Cardiac muscle cell (in vitro differentiated cells and primary cell): Measurements from ENCODE around the gene TRMT2A. TPM values are rescaled to one million over a fixed set of nuclear protein-coding genes. Genes with fewer than 3 reads are reported as not detected.
A peak's percentile ranks its signal among the peaks of the same experiment; 100 is the strongest.

Experiments
- DNase-seq, 2 donors: peaks; one replicate each; pipeline versions ENCODE4 v3.0.0 to v3.0.0-alpha.2; 2010 to 2017; ENCODE audit warnings: low read depth in 1 of 2, low spot score in 1 of 2
- H3K27ac ChIP-seq: fragments of 200-600 bp; sonication (generic); 2 replicates; pipeline ENCODE4 v1.5.1; 2016
- H3K27me3 ChIP-seq: fragments of 200-600 bp; sonication (generic); 2 replicates; pipeline ENCODE4 v1.6.0; 2016; ENCODE audit warnings: control low read depth
- H3K36me3 ChIP-seq: fragments of 200-600 bp; sonication (generic); 2 replicates; pipeline ENCODE4 v1.5.1; 2016; ENCODE audit warnings: control low read depth
- H3K4me1 ChIP-seq: fragments of 200-600 bp; sonication (generic); 2 replicates; pipeline ENCODE4 v1.8.1; 2017; ENCODE audit warnings: low read depth, mild to moderate bottlenecking, mixed run types
- H3K4me3 ChIP-seq: fragments of 200-600 bp; sonication (generic); 2 replicates; pipeline ENCODE4 v1.5.1; 2016; ENCODE audit warnings: mild to moderate bottlenecking
- H3K9me3 ChIP-seq: fragments of 200-600 bp; sonication (generic); 2 replicates; pipeline ENCODE4 v1.5.1; 2017; ENCODE audit warnings: low read depth, mild to moderate bottlenecking, control low read depth
- polyA plus RNA-seq: library from polyadenylated mRNA; unstranded; fragments of >200 nt; fragmentation: Nextera tagmentation; extraction: Ambion mirVana; gene quantifications from 2 replicates; pipeline ENCODE4 v1.2.1, GENCODE V29; 2016
- total RNA-seq: library from RNA; depleted of rRNA; stranded (reverse); fragments of >200 nt; gene quantifications from 2 replicates; pipeline ENCODE4 v1.2.3, GENCODE V29; 2016
- TF ChIP-seq, protein P1 (sequence below): IDR thresholded peaks from 2 replicates; pipeline ENCODE4 v1.5.1; 2012; ENCODE audit warnings: low read depth, mild to moderate bottlenecking, low read length

Gene TRMT2A
- total and polyA plus RNA-seq, 2 experiments from 2014 or later, result 71.9 to 77.7 TPM

- no peak for DNase-seq
- H3K27ac ChIP-seq, result peak overlapping the region; percentile 85
- TF ChIP-seq, protein P1, sequence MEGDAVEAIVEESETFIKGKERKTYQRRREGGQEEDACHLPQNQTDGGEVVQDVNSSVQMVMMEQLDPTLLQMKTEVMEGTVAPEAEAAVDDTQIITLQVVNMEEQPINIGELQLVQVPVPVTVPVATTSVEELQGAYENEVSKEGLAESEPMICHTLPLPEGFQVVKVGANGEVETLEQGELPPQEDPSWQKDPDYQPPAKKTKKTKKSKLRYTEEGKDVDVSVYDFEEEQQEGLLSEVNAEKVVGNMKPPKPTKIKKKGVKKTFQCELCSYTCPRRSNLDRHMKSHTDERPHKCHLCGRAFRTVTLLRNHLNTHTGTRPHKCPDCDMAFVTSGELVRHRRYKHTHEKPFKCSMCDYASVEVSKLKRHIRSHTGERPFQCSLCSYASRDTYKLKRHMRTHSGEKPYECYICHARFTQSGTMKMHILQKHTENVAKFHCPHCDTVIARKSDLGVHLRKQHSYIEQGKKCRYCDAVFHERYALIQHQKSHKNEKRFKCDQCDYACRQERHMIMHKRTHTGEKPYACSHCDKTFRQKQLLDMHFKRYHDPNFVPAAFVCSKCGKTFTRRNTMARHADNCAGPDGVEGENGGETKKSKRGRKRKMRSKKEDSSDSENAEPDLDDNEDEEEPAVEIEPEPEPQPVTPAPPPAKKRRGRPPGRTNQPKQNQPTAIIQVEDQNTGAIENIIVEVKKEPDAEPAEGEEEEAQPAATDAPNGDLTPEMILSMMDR, result no peak
These were observed 19.0 kb upstream of the TRMT2A start for GRCh38 chr22:20135806-20136602.

GRCh38 chr22:20135265-20135664, 18.2 kb upstream of the TRMT2A start:
- H3K27me3 ChIP-seq, result no peaks in the 10 kb centered on the region
- H3K4me1 ChIP-seq, result peaks cover 41% of the 10 kb centered on the region
- TF ChIP-seq, protein P1, result no peak
- H3K36me3 ChIP-seq, result no peaks in the 10 kb centered on the region
- H3K4me3 ChIP-seq, result no peak overlapping the region
- peak in 1 of 2 donors; percentile 42 for DNase-seq
- no peaks in the 10 kb centered on the region for H3K9me3 ChIP-seq
- H3K27ac ChIP-seq, result peak overlapping the region; percentile 39

More at GRCh38 chr22:20135806-20136602, 19.0 kb upstream of the TRMT2A start:
- Histone ChIP-seq H3K27me3 (no peaks in the 10 kb centered on the region), H3K4me1 (peaks cover 41% of the 10 kb centered on the region), H3K36me3 (no peaks in the 10 kb centered on the region), H3K4me3 (no peak overlapping the region), H3K9me3 (no peaks in the 10 kb centered on the region)

- no peaks in the 10 kb centered on the region for H3K36me3 ChIP-seq
- no peaks in the 10 kb centered on the region for H3K27me3 ChIP-seq
- DNase-seq, result no peak
- no peak overlapping the region for H3K4me3 ChIP-seq
- TF ChIP-seq, protein P1, result no peak
- H3K4me1 ChIP-seq, result peaks cover 41% of the 10 kb centered on the region
- H3K27ac ChIP-seq, result no peak overlapping the region
- no peaks in the 10 kb centered on the region for H3K9me3 ChIP-seq
These were observed 17.0 kb upstream of the TRMT2A start for GRCh38 chr22:20133930-20134549.

- H3K27ac ChIP-seq, result no peak overlapping the region
- H3K36me3 ChIP-seq, result peaks cover under 1% of the 10 kb centered on the region
- H3K27me3 ChIP-seq, result no peaks in the 10 kb centered on the region
- H3K4me1 ChIP-seq, result peaks cover 30% of the 10 kb centered on the region
- TF ChIP-seq, protein P1, result no peak
- DNase-seq, result no peak
- peak overlapping the region; percentile 98 for H3K4me3 ChIP-seq
- no peaks in the 10 kb centered on the region for H3K9me3 ChIP-seq
These were observed 15.7 kb upstream of the TRMT2A start for GRCh38 chr22:20132686-20133246.

- Histone ChIP-seq H3K4me3 (peak overlapping the region; percentile 98), H3K27me3 (no peaks in the 10 kb centered on the region), H3K9me3 (no peaks in the 10 kb centered on the region), H3K27ac (peak overlapping the region; percentile 20), H3K36me3 (peaks cover 8% of the 10 kb centered on the region), H3K4me1 (peaks cover 23% of the 10 kb centered on the region)
- TF ChIP-seq, protein P1, result no peak
- DNase-seq, result no peak
These were observed 15.0 kb upstream of the TRMT2A start for GRCh38 chr22:20131859-20132685.
